SU-DHL-6 (cell line): ENCODE data around the gene PTPN11.

Experiments used
- H2AFZ ChIP-seq: fragments of 200-600 bp; sonication (generic); 2 replicates; pipeline ENCODE4 v1.6.1; 2014; ENCODE audit warnings: low read depth, mild to moderate bottlenecking, moderate library complexity, mixed read lengths, antibody characterized with exemption, low read length; ENCODE audit not compliant: severe bottlenecking
- H3F3A ChIP-seq: fragments of 200-600 bp; shearing (Covaris generic); 2 replicates; pipeline ENCODE4 v1.6.0; 2016; ENCODE audit warnings: antibody characterized with exemption, mild to moderate bottlenecking; ENCODE audit not compliant: insufficient read depth
- H3K27ac ChIP-seq: fragments of 200-600 bp; sonication (generic); 2 replicates; pipeline ENCODE4 v1.5.1; 2016; ENCODE audit warnings: low read depth, mild to moderate bottlenecking, low read length, moderate library complexity, mixed read lengths
- H3K27me3 ChIP-seq: fragments of 200-600 bp; sonication (generic), shearing (Covaris generic); 2 replicates; pipeline ENCODE4 v1.6.0; 2014; ENCODE audit warnings: mild to moderate bottlenecking, low read length
- H3K36me3 ChIP-seq: fragments of 200-600 bp; sonication (generic); 2 replicates; pipeline ENCODE4 v1.6.1; 2014; ENCODE audit warnings: mild to moderate bottlenecking, low read length, mixed read lengths
- H3K4me2 ChIP-seq: fragments of 300-600, 200-600 bp; shearing (Covaris generic), sonication (generic); 2 replicates; pipeline ENCODE4 v1.6.0; 2014; ENCODE audit warnings: low read length, low read depth, mild to moderate bottlenecking; ENCODE audit not compliant: poor library complexity, severe bottlenecking
- H3K4me3 ChIP-seq: fragments of 200-600 bp; sonication (generic); 2 replicates; pipeline ENCODE4 v1.5.1; 2014; ENCODE audit warnings: antibody characterized with exemption, low read length, mild to moderate bottlenecking, mixed read lengths; ENCODE audit not compliant: insufficient read depth, poor library complexity, severe bottlenecking
- H3K79me2 ChIP-seq: fragments of 200-600 bp; sonication (generic); 2 replicates; pipeline ENCODE4 v1.6.1; 2014; ENCODE audit warnings: mild to moderate bottlenecking, low read length, moderate library complexity; ENCODE audit not compliant: insufficient read depth
- H3K9ac ChIP-seq: fragments of 200-600 bp; sonication (generic); 2 replicates; pipeline ENCODE4 v1.7.0; 2014; ENCODE audit warnings: mild to moderate bottlenecking, low read length
- H3K9me2 ChIP-seq: fragments of 200-600 bp; sonication (generic); replicated peaks from 2 replicates; pipeline ENCODE4 v1.6.1; 2014; ENCODE audit warnings: low read length; ENCODE audit not compliant: insufficient read depth
- H3K9me3 ChIP-seq: fragments of 200-600 bp; sonication (generic); 2 replicates; pipeline ENCODE4 v1.6.1; 2014; ENCODE audit warnings: low read length, mixed read lengths; ENCODE audit not compliant: insufficient read depth
- H4K20me1 ChIP-seq: fragments of 200-600 bp; sonication (generic); 2 replicates; pipeline ENCODE4 v1.6.1; 2014; ENCODE audit warnings: low read depth, mild to moderate bottlenecking, antibody characterized with exemption, low read length, moderate library complexity, mixed read lengths
- EZH2phosphoT487 ChIP-seq: fragments of 200-600 bp; sonication (generic), shearing (Covaris generic); conservative IDR thresholded peaks from 2 replicates; pipeline ENCODE4 v1.6.1; 2018; ENCODE audit warnings: mild to moderate bottlenecking, antibody characterized with exemption, low read length, moderate library complexity, mixed read lengths
- TF ChIP-seq, protein P1 (sequence below): fragments of 200-600 bp; sonication (generic); IDR thresholded peaks from one replicate; pipeline ENCODE4 v1.5.1; 2017; ENCODE audit warnings: antibody characterized with exemption, mild to moderate bottlenecking, low read length, moderate library complexity; ENCODE audit not compliant: insufficient read depth, poor library complexity, severe bottlenecking

PTPN11 gene

GRCh38 chr12:112540021-112540420, 121.3 kb downstream of the PTPN11 start:
- no peaks in the 10 kb centered on the region for H3K9me2 ChIP-seq
- no peak overlapping the region for H3K4me3 ChIP-seq
- TF ChIP-seq EZH2phosphoT487: no peak
- TF ChIP-seq, protein P1, sequence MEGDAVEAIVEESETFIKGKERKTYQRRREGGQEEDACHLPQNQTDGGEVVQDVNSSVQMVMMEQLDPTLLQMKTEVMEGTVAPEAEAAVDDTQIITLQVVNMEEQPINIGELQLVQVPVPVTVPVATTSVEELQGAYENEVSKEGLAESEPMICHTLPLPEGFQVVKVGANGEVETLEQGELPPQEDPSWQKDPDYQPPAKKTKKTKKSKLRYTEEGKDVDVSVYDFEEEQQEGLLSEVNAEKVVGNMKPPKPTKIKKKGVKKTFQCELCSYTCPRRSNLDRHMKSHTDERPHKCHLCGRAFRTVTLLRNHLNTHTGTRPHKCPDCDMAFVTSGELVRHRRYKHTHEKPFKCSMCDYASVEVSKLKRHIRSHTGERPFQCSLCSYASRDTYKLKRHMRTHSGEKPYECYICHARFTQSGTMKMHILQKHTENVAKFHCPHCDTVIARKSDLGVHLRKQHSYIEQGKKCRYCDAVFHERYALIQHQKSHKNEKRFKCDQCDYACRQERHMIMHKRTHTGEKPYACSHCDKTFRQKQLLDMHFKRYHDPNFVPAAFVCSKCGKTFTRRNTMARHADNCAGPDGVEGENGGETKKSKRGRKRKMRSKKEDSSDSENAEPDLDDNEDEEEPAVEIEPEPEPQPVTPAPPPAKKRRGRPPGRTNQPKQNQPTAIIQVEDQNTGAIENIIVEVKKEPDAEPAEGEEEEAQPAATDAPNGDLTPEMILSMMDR: no peak
- H3K27ac ChIP-seq: no peak overlapping the region
- H3K27me3 ChIP-seq: no peaks in the 10 kb centered on the region
- no peaks in the 10 kb centered on the region; the same call in 1 of the 2 replicates for H4K20me1 ChIP-seq
- H3K79me2 ChIP-seq: no peaks in the 10 kb centered on the region
- no peaks in the 10 kb centered on the region for H3F3A ChIP-seq
- no peaks in the 10 kb centered on the region for H3K9me3 ChIP-seq
- H3K36me3 ChIP-seq: no peaks in the 10 kb centered on the region
- H3K9ac ChIP-seq: no peak overlapping the region
- H3K4me2 ChIP-seq: no peak overlapping the region
- H2AFZ ChIP-seq: no peak overlapping the region

GRCh38 chr12:112543751-112544150, 125.0 kb downstream of the PTPN11 start:
- Histone ChIP-seq H3K9me2 (no peaks in the 10 kb centered on the region), H3K4me2 (no peak overlapping the region), H3K79me2 (no peaks in the 10 kb centered on the region), H2AFZ (no peak overlapping the region), H3F3A (no peaks in the 10 kb centered on the region), H3K9ac (no peak overlapping the region), H3K27me3 (no peaks in the 10 kb centered on the region), H3K4me3 (no peak overlapping the region), H4K20me1 (no peaks in the 10 kb centered on the region; the same call in 1 of the 2 replicates), H3K27ac (no peak overlapping the region), H3K9me3 (no peaks in the 10 kb centered on the region), H3K36me3 (no peaks in the 10 kb centered on the region)
- TF ChIP-seq EZH2phosphoT487: no peak
- TF ChIP-seq, protein P1: no peak

DNA sequence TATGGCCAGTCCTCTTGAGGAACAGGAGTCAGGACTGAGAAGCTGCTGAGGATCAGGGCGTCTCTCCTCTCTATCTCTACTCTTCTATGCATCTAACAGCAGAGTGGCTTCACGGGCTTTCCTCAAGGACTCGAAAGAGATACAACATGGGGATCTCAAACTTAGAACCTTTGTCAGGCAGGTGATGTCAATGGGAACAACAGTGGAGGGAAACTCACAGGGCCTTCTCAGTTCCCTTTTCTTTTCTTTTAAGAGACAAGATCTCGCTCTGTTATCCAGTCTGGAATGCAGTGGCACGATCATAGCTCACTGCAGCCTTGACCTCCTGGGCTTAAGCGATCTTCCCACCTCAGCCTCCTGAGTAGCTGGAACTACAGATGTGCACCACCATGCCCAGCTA, 127.6 kb downstream of the PTPN11 start:
- Histone ChIP-seq H3F3A (no peaks in the 10 kb centered on the region), H4K20me1 (no peaks in the 10 kb centered on the region), H3K36me3 (no peaks in the 10 kb centered on the region), H3K79me2 (no peaks in the 10 kb centered on the region), H3K4me3 (no peak overlapping the region), H3K9me3 (no peaks in the 10 kb centered on the region), H3K4me2 (no peak overlapping the region), H3K9me2 (no peaks in the 10 kb centered on the region), H3K27me3 (no peaks in the 10 kb centered on the region), H2AFZ (no peak overlapping the region), H3K27ac (no peak overlapping the region), H3K9ac (no peak overlapping the region)
- TF ChIP-seq, protein P1: no peak
- no peak for TF ChIP-seq EZH2phosphoT487
